22Rv1 (cell line): ENCODE results near the gene LRRC34.

Experiments used
- CTCF ChIP-seq: fragments of 450-650 bp; IDR thresholded peaks from 2 replicates; pipeline ENCODE4 v1.5.1; 2017; ENCODE audit warnings: mild to moderate bottlenecking
- ZFX ChIP-seq: fragments of 450-650 bp; IDR thresholded peaks from 2 replicates; pipeline ENCODE4 v1.6.1; 2017; ENCODE audit warnings: antibody characterized with exemption, borderline replicate concordance

- TF ChIP-seq CTCF (no peak), ZFX (no peak)
Measured at GRCh38 chr3:169861871-169862270, 49.2 kb upstream of the LRRC34 start.
